Measurements from ENCODE around the gene PNKD.
"Not testable (repeated sequence)": the region's sequence is repeated elsewhere in the genome, so short reads cannot be mapped to it uniquely, and the experiment has no call there.

PNKD gene

GRCh38 chr2:218312267-218312756 lies 42.0 kb downstream of the PNKD start:
- Histone ChIP-seq H3K9me3 (ENCODE audit: control insufficient read depth, insufficient read depth, low read depth, low read length) (no peaks in the 10 kb centered on the region), H3K27me3 (ENCODE audit: control insufficient read depth, insufficient read depth, low read length) (no peaks in the 10 kb centered on the region), H3K36me3 (ENCODE audit: control insufficient read depth, insufficient read depth, low read length) (no peaks in the 10 kb centered on the region), H3K9ac (ENCODE audit: low read length) (no peak overlapping the region), H3K4me1 (ENCODE audit: control insufficient read depth, insufficient read depth, low read length) (peaks cover 11% of the 10 kb centered on the region; the same call in 1 of the 2 replicates), H3K4me3 (ENCODE audit: low read depth, low read length) (no peak overlapping the region), H3K27ac (ENCODE audit: low read depth, low read length) (no peak overlapping the region)

- H3K4me1 ChIP-seq (ENCODE audit: control insufficient read depth, insufficient read depth, low read length): peaks cover 11% of the 10 kb centered on the region; the same call in 1 of the 2 replicates
- no peaks in the 10 kb centered on the region for H3K36me3 ChIP-seq (ENCODE audit: control insufficient read depth, insufficient read depth, low read length)
- no peak overlapping the region for H3K4me3 ChIP-seq (ENCODE audit: low read depth, low read length)
- no peak overlapping the region for H3K27ac ChIP-seq (ENCODE audit: low read depth, low read length)
- H3K9me3 ChIP-seq (ENCODE audit: control insufficient read depth, insufficient read depth, low read depth, low read length): no peaks in the 10 kb centered on the region
- H3K9ac ChIP-seq (ENCODE audit: low read length): no peak overlapping the region
- H3K27me3 ChIP-seq (ENCODE audit: control insufficient read depth, insufficient read depth, low read length): no peaks in the 10 kb centered on the region
Measured at GRCh38 chr2:218313356-218313755, 43.0 kb downstream of the PNKD start.

GRCh38 chr2:218314764-218315163 lies 44.4 kb downstream of the PNKD start:
- H3K4me1 ChIP-seq (ENCODE audit: control insufficient read depth, insufficient read depth, low read length): peaks cover 11% of the 10 kb centered on the region; the same call in 1 of the 2 replicates
- not testable (repeated sequence) for H3K27ac ChIP-seq (ENCODE audit: low read depth, low read length); H3K27me3 ChIP-seq (ENCODE audit: control insufficient read depth, insufficient read depth, low read length)

GRCh38 chr2:218315397-218315796 lies 45.1 kb downstream of the PNKD start:
- no peaks in the 10 kb centered on the region for H3K27me3 ChIP-seq (ENCODE audit: control insufficient read depth, insufficient read depth, low read length)

More at GRCh38 chr2:218314764-218315163, 44.4 kb downstream of the PNKD start:
- not testable (repeated sequence) for H3K4me3 ChIP-seq (ENCODE audit: low read depth, low read length); H3K9ac ChIP-seq (ENCODE audit: low read length); H3K9me3 ChIP-seq (ENCODE audit: control insufficient read depth, insufficient read depth, low read depth, low read length); H3K36me3 ChIP-seq (ENCODE audit: control insufficient read depth, insufficient read depth, low read length)

GRCh38 chr2:218317303-218317630 lies 46.9 kb downstream of the PNKD start:
- Histone ChIP-seq H3K4me1 (ENCODE audit: control insufficient read depth, insufficient read depth, low read length) (peaks cover 7% of the 10 kb centered on the region), H3K27me3 (ENCODE audit: control insufficient read depth, insufficient read depth, low read length) (no peaks in the 10 kb centered on the region), H3K9ac (ENCODE audit: low read length) (no peak overlapping the region), H3K36me3 (ENCODE audit: control insufficient read depth, insufficient read depth, low read length) (no peaks in the 10 kb centered on the region), H3K9me3 (ENCODE audit: control insufficient read depth, insufficient read depth, low read depth, low read length) (no peaks in the 10 kb centered on the region), H3K4me3 (ENCODE audit: low read depth, low read length) (no peak overlapping the region), H3K27ac (ENCODE audit: low read depth, low read length) (no peak overlapping the region)

More at GRCh38 chr2:218315397-218315796, 45.1 kb downstream of the PNKD start:
- H3K4me1 ChIP-seq (ENCODE audit: control insufficient read depth, insufficient read depth, low read length): peaks cover 11% of the 10 kb centered on the region; the same call in 1 of the 2 replicates
- H3K27ac ChIP-seq (ENCODE audit: low read depth, low read length): no peak overlapping the region
- H3K9ac ChIP-seq (ENCODE audit: low read length): no peak overlapping the region
- H3K9me3 ChIP-seq (ENCODE audit: control insufficient read depth, insufficient read depth, low read depth, low read length): no peaks in the 10 kb centered on the region
- H3K36me3 ChIP-seq (ENCODE audit: control insufficient read depth, insufficient read depth, low read length): no peaks in the 10 kb centered on the region
- no peak overlapping the region for H3K4me3 ChIP-seq (ENCODE audit: low read depth, low read length)

GRCh38 chr2:218317835-218318234 lies 47.5 kb downstream of the PNKD start:
- no peak overlapping the region for H3K9ac ChIP-seq (ENCODE audit: low read length)
- no peak overlapping the region for H3K4me3 ChIP-seq (ENCODE audit: low read depth, low read length)
- H3K27ac ChIP-seq (ENCODE audit: low read depth, low read length): no peak overlapping the region
- peaks cover 11% of the 10 kb centered on the region for H3K4me1 ChIP-seq (ENCODE audit: control insufficient read depth, insufficient read depth, low read length)
- no peaks in the 10 kb centered on the region for H3K9me3 ChIP-seq (ENCODE audit: control insufficient read depth, insufficient read depth, low read depth, low read length)
- H3K27me3 ChIP-seq (ENCODE audit: control insufficient read depth, insufficient read depth, low read length): no peaks in the 10 kb centered on the region
- no peaks in the 10 kb centered on the region for H3K36me3 ChIP-seq (ENCODE audit: control insufficient read depth, insufficient read depth, low read length)

- no peak overlapping the region for H3K4me3 ChIP-seq (ENCODE audit: low read depth, low read length)
- H3K9me3 ChIP-seq (ENCODE audit: control insufficient read depth, insufficient read depth, low read depth, low read length): no peaks in the 10 kb centered on the region
- H3K36me3 ChIP-seq (ENCODE audit: control insufficient read depth, insufficient read depth, low read length): no peaks in the 10 kb centered on the region
- H3K9ac ChIP-seq (ENCODE audit: low read length): no peak overlapping the region
- peaks cover 11% of the 10 kb centered on the region for H3K4me1 ChIP-seq (ENCODE audit: control insufficient read depth, insufficient read depth, low read length)
- H3K27ac ChIP-seq (ENCODE audit: low read depth, low read length): no peak overlapping the region
- no peaks in the 10 kb centered on the region for H3K27me3 ChIP-seq (ENCODE audit: control insufficient read depth, insufficient read depth, low read length)
Measured at GRCh38 chr2:218318241-218318640, 47.9 kb downstream of the PNKD start.

- Histone ChIP-seq H3K9me3 (ENCODE audit: control insufficient read depth, insufficient read depth, low read depth, low read length) (no peaks in the 10 kb centered on the region), H3K27me3 (ENCODE audit: control insufficient read depth, insufficient read depth, low read length) (no peaks in the 10 kb centered on the region), H3K4me1 (ENCODE audit: control insufficient read depth, insufficient read depth, low read length) (peaks cover 18% of the 10 kb centered on the region), H3K9ac (ENCODE audit: low read length) (no peak overlapping the region), H3K4me3 (ENCODE audit: low read depth, low read length) (no peak overlapping the region), H3K27ac (ENCODE audit: low read depth, low read length) (no peak overlapping the region), H3K36me3 (ENCODE audit: control insufficient read depth, insufficient read depth, low read length) (no peaks in the 10 kb centered on the region)
Measured at GRCh38 chr2:218319813-218320365, 49.6 kb downstream of the PNKD start.

- no peaks in the 10 kb centered on the region for H3K9me3 ChIP-seq (ENCODE audit: control insufficient read depth, insufficient read depth, low read depth, low read length)
- no peak overlapping the region for H3K27ac ChIP-seq (ENCODE audit: low read depth, low read length)
- H3K4me3 ChIP-seq (ENCODE audit: low read depth, low read length): no peak overlapping the region
- no peaks in the 10 kb centered on the region for H3K27me3 ChIP-seq (ENCODE audit: control insufficient read depth, insufficient read depth, low read length)
- no peaks in the 10 kb centered on the region for H3K36me3 ChIP-seq (ENCODE audit: control insufficient read depth, insufficient read depth, low read length)
- H3K9ac ChIP-seq (ENCODE audit: low read length): no peak overlapping the region
- H3K4me1 ChIP-seq (ENCODE audit: control insufficient read depth, insufficient read depth, low read length): peaks cover 18% of the 10 kb centered on the region
Measured at GRCh38 chr2:218320704-218321336, 50.5 kb downstream of the PNKD start.

- Histone ChIP-seq H3K4me1 (ENCODE audit: control insufficient read depth, insufficient read depth, low read length) (peaks cover 30% of the 10 kb centered on the region), H3K36me3 (ENCODE audit: control insufficient read depth, insufficient read depth, low read length) (no peaks in the 10 kb centered on the region), H3K9ac (ENCODE audit: low read length) (peak overlapping the region; percentile 42), H3K4me3 (ENCODE audit: low read depth, low read length) (peak overlapping the region; percentile 84), H3K27ac (ENCODE audit: low read depth, low read length) (peak overlapping the region; percentile 43; the same call in 1 of the 2 replicates), H3K27me3 (ENCODE audit: control insufficient read depth, insufficient read depth, low read length) (no peaks in the 10 kb centered on the region), H3K9me3 (ENCODE audit: control insufficient read depth, insufficient read depth, low read depth, low read length) (no peaks in the 10 kb centered on the region)
Measured at GRCh38 chr2:218322768-218323525, 52.6 kb downstream of the PNKD start.
